HCT116 (cell line): ENCODE measurements around the gene ARHGDIG. TPM values are rescaled to one million over a fixed set of nuclear protein-coding genes. Genes with fewer than 3 reads are reported as not detected.

Experiments used
- ATAC-seq: fragments of 200-7000 bp; cut with Tn5 transposase; 2 replicates; pipeline ENCODE4 v1.9.1; 2020; ENCODE audit warnings: mild to moderate bottlenecking, moderate library complexity
- BruUV-seq: library from RNA; stranded (reverse); fragments of 400-500 nt; replicated peaks from 2 replicates; lab custom pipeline; 2021; lab: Mats Ljungman, UMichigan
- CTCF ChIA-PET: fragments of 300-600 bp; sonication (Branson Sonifier 250); formaldehyde crosslinking; loops from one replicate; lab custom pipeline; 2021; ENCODE audit warnings: antibody characterized with exemption; lab: Charles Lee
- POLR2A ChIA-PET: fragments of 300-600, 350-600 bp; sonication (Branson Sonifier 250); formaldehyde crosslinking; loops from one replicate; lab custom pipeline; 2021; ENCODE audit warnings: antibody characterized with exemption; lab: Charles Lee
- RAD21 ChIA-PET, 2 experiments: fragments of 300-600 bp; sonication (Branson Sonifier 250); formaldehyde crosslinking; loops; one replicate each; lab custom pipeline; 2023; ENCODE audit warnings: low total read pairs in 2 of 2; ENCODE audit not compliant: uncharacterized antibody in 2 of 2, unreplicated experiment in 2 of 2, low non-redundant PET in 1 of 2; lab: Charles Lee
- DNase-seq: peaks from one replicate; pipeline ENCODE4 v3.0.0-alpha.2; 2010; ENCODE audit warnings: low read depth, low spot score
- H2AFZ ChIP-seq: fragments of 200-600 bp; shearing (Covaris generic), sonication (generic); 2 replicates; pipeline ENCODE4 v1.6.1; 2017; ENCODE audit warnings: low read depth, mixed run types, mixed read lengths, antibody characterized with exemption, low read length; ENCODE audit not compliant: poor library complexity, severe bottlenecking
- H3K27ac ChIP-seq: 2 replicates; pipeline ENCODE4 v1.5.1; 2012; ENCODE audit warnings: low read depth, low read length
- H3K27me3 ChIP-seq: fragments of 200-600 bp; sonication (generic); 2 replicates; pipeline ENCODE4 v1.6.1; 2016; ENCODE audit warnings: mixed run types, low read length, mixed read lengths; ENCODE audit not compliant: insufficient read depth
- H3K36me3 ChIP-seq, 2 experiments: fragments of 200-500 bp in 1 of 2; fragments of 200-600 bp in 1 of 2; sonication (Bioruptor generic) in 1 of 2; sonication (generic) in 1 of 2; 2 replicates each; pipeline versions ENCODE4 v1.5.1 to v1.6.1; 2014 to 2016; ENCODE audit warnings: low read length in 2 of 2, inconsistent platforms in 1 of 2, mixed read lengths in 1 of 2, mixed run types in 1 of 2; ENCODE audit not compliant: insufficient read depth in 2 of 2, control insufficient read depth in 1 of 2
- H3K4me1 ChIP-seq, 2 experiments: fragments of 200-600 bp in 1 of 2; sonication (generic) in 1 of 2; 2 replicates each; pipeline versions ENCODE4 v1.5.1 to v1.6.1; 2012 to 2017; ENCODE audit warnings: low read length in 2 of 2, inconsistent platforms in 1 of 2, mild to moderate bottlenecking in 1 of 2, mixed read lengths in 1 of 2, mixed run types in 1 of 2, moderate library complexity in 1 of 2; ENCODE audit not compliant: insufficient read depth in 2 of 2, control insufficient read depth in 1 of 2
- H3K4me2 ChIP-seq: fragments of 200-600 bp; sonication (generic); 2 replicates; pipeline ENCODE4 v1.6.1; 2017; ENCODE audit warnings: mixed run types, low read length, mixed read lengths
- H3K4me3 ChIP-seq, 2 experiments: fragments of 200-600 bp in 1 of 2; sonication (generic) in 1 of 2; replicated peaks in 1 of 2; 2 replicates each; pipeline ENCODE4 v1.5.1; 2011 to 2016; ENCODE audit warnings: low read length in 2 of 2, control low read depth in 1 of 2, low read depth in 1 of 2, mild to moderate bottlenecking in 1 of 2, mixed read lengths in 1 of 2, mixed run types in 1 of 2
- H3K79me2 ChIP-seq: fragments of 200-600 bp; sonication (generic); 2 replicates; pipeline ENCODE4 v1.6.1; 2017; ENCODE audit warnings: mild to moderate bottlenecking, mixed run types, low read length, moderate library complexity, mixed read lengths; ENCODE audit not compliant: insufficient read depth
- H3K9ac ChIP-seq: fragments of 200-600 bp; sonication (generic); 2 replicates; pipeline ENCODE4 v1.6.1; 2016; ENCODE audit warnings: low read length, mixed read lengths
- H3K9me2 ChIP-seq: fragments of 200-600 bp; sonication (generic), shearing (Covaris generic); 2 replicates; pipeline ENCODE4 v1.6.1; 2017; ENCODE audit warnings: mixed run types, mild to moderate bottlenecking, moderate library complexity; ENCODE audit not compliant: insufficient read depth
- H3K9me3 ChIP-seq, 2 experiments: fragments of 200-500 bp in 1 of 2; fragments of 200-600 bp in 1 of 2; sonication (Bioruptor generic) in 1 of 2; sonication (generic) in 1 of 2; 2 replicates each; pipeline ENCODE4 v1.6.1; 2014 to 2017; ENCODE audit warnings: low read length in 2 of 2, mixed read lengths in 2 of 2, inconsistent platforms in 1 of 2, low read depth in 1 of 2, mild to moderate bottlenecking in 1 of 2, mixed run types in 1 of 2, moderate library complexity in 1 of 2; ENCODE audit not compliant: control insufficient read depth in 1 of 2, insufficient read depth in 1 of 2
- H4K20me1 ChIP-seq: fragments of 200-600 bp; sonication (generic), shearing (Covaris generic); 2 replicates; pipeline ENCODE4 v1.6.1; 2017; ENCODE audit warnings: mixed run types, mild to moderate bottlenecking, moderate library complexity; ENCODE audit not compliant: insufficient read depth
- ATF3 ChIP-seq: IDR thresholded peaks from 2 replicates; pipeline ENCODE4 v1.6.1; 2012
- CBX3 ChIP-seq: IDR thresholded peaks from 2 replicates; pipeline ENCODE4 v1.6.1; 2012; ENCODE audit warnings: low read depth
- CEBPB ChIP-seq: IDR thresholded peaks from 2 replicates; pipeline ENCODE4 v1.6.1; 2012; ENCODE audit warnings: low read depth
- CTCF ChIP-seq, 3 experiments: fragments of 200-600 bp in 1 of 3; sonication (generic) in 1 of 3; IDR thresholded peaks in 2 of 3; conservative IDR thresholded peaks in 1 of 3; 2 replicates each; pipeline ENCODE4 v1.5.1; 2012 to 2017; ENCODE audit warnings: low read depth in 2 of 3, low read length in 2 of 3, antibody characterized with exemption in 1 of 3, borderline replicate concordance in 1 of 3, control low read depth in 1 of 3, mild to moderate bottlenecking in 1 of 3, mixed read lengths in 1 of 3, mixed run types in 1 of 3, moderate library complexity in 1 of 3; ENCODE audit not compliant: insufficient read depth in 1 of 3
- EGR1 ChIP-seq: IDR thresholded peaks from 2 replicates; pipeline ENCODE4 v1.6.1; 2012; ENCODE audit warnings: low read depth
- ELF1 ChIP-seq: IDR thresholded peaks from 2 replicates; pipeline ENCODE4 v1.6.1; 2012; ENCODE audit warnings: low read depth, borderline replicate concordance
- EZH2 ChIP-seq: fragments of 200-600 bp; sonication (generic); IDR thresholded peaks from 2 replicates; pipeline ENCODE4 v1.6.1; 2017; ENCODE audit warnings: antibody characterized with exemption, mixed run types
- EZH2phosphoT487 ChIP-seq: fragments of 200-600 bp; IDR thresholded peaks from 2 replicates; pipeline ENCODE4 v1.6.1; 2018; ENCODE audit warnings: antibody characterized with exemption, borderline replicate concordance
- FOSL1 ChIP-seq: IDR thresholded peaks from 2 replicates; pipeline ENCODE4 v1.6.1; 2012; ENCODE audit warnings: low read depth
- JUND ChIP-seq: IDR thresholded peaks from 2 replicates; pipeline ENCODE4 v1.6.1; 2012
- RAD21 ChIP-seq: IDR thresholded peaks from 2 replicates; pipeline ENCODE4 v1.6.1; 2012; ENCODE audit warnings: low read depth, mild to moderate bottlenecking
- REST ChIP-seq: IDR thresholded peaks from 2 replicates; pipeline ENCODE4 v1.6.1; 2012; ENCODE audit warnings: low read depth
- SIN3A ChIP-seq: IDR thresholded peaks from 2 replicates; pipeline ENCODE4 v1.6.1; 2012; ENCODE audit warnings: low read depth
- SRF ChIP-seq: IDR thresholded peaks from 2 replicates; pipeline ENCODE4 v1.6.1; 2012; ENCODE audit warnings: low read depth
- TCF7L2 ChIP-seq: IDR thresholded peaks from 2 replicates; pipeline ENCODE4 v1.7.0; 2011; ENCODE audit warnings: borderline replicate concordance, inconsistent platforms; ENCODE audit not compliant: insufficient read depth, insufficient read length; ENCODE audit errors: extremely low read depth
- YY1 ChIP-seq: IDR thresholded peaks from 2 replicates; pipeline ENCODE4 v1.6.1; 2011; ENCODE audit warnings: low read length, low read depth, moderate library complexity, mild to moderate bottlenecking; ENCODE audit not compliant: insufficient replicate concordance; ENCODE audit errors: extremely low read depth
- ZBTB33 ChIP-seq: IDR thresholded peaks from 2 replicates; pipeline ENCODE4 v1.6.1; 2011; ENCODE audit warnings: mild to moderate bottlenecking, low read length, moderate library complexity; ENCODE audit not compliant: insufficient replicate concordance; ENCODE audit errors: extremely low read depth
- ZFX ChIP-seq: fragments of 450-650 bp; IDR thresholded peaks from 2 replicates; pipeline ENCODE4 v1.6.1; 2017
- ZNF274 ChIP-seq: fragments of 200-500 bp; sonication (Bioruptor generic); IDR thresholded peaks from 2 replicates; pipeline ENCODE4 v1.6.1; 2014; ENCODE audit warnings: mild to moderate bottlenecking, low read depth, low read length, inconsistent platforms
- intact Hi-C: fragments of 100-400 bp; cut with micrococcal nuclease; formaldehyde crosslinking; loops from 2 replicates; pipeline ENCODE4 v1.10.0; 2022
- total RNA-seq: library from RNA; stranded (reverse); gene quantifications from one replicate; pipeline ENCODE4 v1.2.1, GENCODE V29; 2021; ENCODE audit not compliant: unreplicated experiment

ARHGDIG gene
- total RNA-seq, 1 experiment from 2014 or later, result not detected

GRCh38 chr16:307691-308312 is 27.4 kb downstream of the ARHGDIG start:
- CTCF ChIA-PET, result no interaction called here
- no peak for ATAC-seq
- H3K36me3 ChIP-seq, result no peaks in the 10 kb centered on the region; a peak in 1 of 4 replicates

More at GRCh38 chr16:307691-308312, 27.4 kb downstream of the ARHGDIG start:
- Histone ChIP-seq H3K27ac (no peak overlapping the region), H3K4me3 (no peak overlapping the region), H2AFZ (no peak overlapping the region), H3K79me2 (no peaks in the 10 kb centered on the region), H3K9me2 (no peaks in the 10 kb centered on the region), H3K4me2 (no peak overlapping the region), H3K27me3 (no peaks in the 10 kb centered on the region), H4K20me1 (no peaks in the 10 kb centered on the region), H3K9ac (no peak overlapping the region), H3K9me3 (no peaks in the 10 kb centered on the region), H3K4me1 (no peaks in the 10 kb centered on the region)
- intact Hi-C loops, result no loop called here
- no peak for DNase-seq
- ChIA-PET POLR2A (no interaction called here), RAD21 (no interaction called here)
- no peak for TF ChIP-seq CTCF (IDR thresholded peaks at IDR 0.05 in 2 of 3, conservative IDR thresholded peaks at IDR 0.05 in 1 of 3; ENCODE audit: borderline replicate concordance in 1 of 3, insufficient read depth in 1 of 3, low read depth in 2 of 3, low read length in 2 of 3)
- no peak for TF ChIP-seq CEBPB
- no peak for TF ChIP-seq SRF
- no peak for TF ChIP-seq YY1
- TF ChIP-seq RAD21, result no peak
- TF ChIP-seq ZBTB33, result no peak
- no peak for TF ChIP-seq FOSL1
- TF ChIP-seq EZH2, result no peak
- TF ChIP-seq ATF3, result no peak
- TF ChIP-seq EZH2phosphoT487, result no peak
- TF ChIP-seq CBX3, result no peak
- no peak for TF ChIP-seq ZNF274
- no peak for TF ChIP-seq ELF1
- no peak for TF ChIP-seq SIN3A
- TF ChIP-seq TCF7L2, result no peak
- TF ChIP-seq EGR1, result no peak
- TF ChIP-seq REST, result no peak
- no peak for TF ChIP-seq JUND
- TF ChIP-seq ZFX, result no peak
- BruUV-seq, result no TSS peak
